IPS-18c (cell line): ENCODE data around the gene MOV10L1.
"Not testable (repeated sequence)": the region's sequence is repeated elsewhere in the genome, so short reads cannot be mapped to it uniquely, and the experiment has no call there.

Experiments used
- H3K4me3 ChIP-seq: 2 replicates; pipeline ENCODE4 v1.7.0; 2013; ENCODE audit warnings: low read depth, mild to moderate bottlenecking, low read length, moderate library complexity; ENCODE audit not compliant: insufficient read depth
- H3K9me3 ChIP-seq: one replicate; pipeline ENCODE4 v1.6.1; 2013; ENCODE audit warnings: mild to moderate bottlenecking, low read length, moderate library complexity; ENCODE audit not compliant: control insufficient read depth, insufficient read depth

MOV10L1 gene

DNA sequence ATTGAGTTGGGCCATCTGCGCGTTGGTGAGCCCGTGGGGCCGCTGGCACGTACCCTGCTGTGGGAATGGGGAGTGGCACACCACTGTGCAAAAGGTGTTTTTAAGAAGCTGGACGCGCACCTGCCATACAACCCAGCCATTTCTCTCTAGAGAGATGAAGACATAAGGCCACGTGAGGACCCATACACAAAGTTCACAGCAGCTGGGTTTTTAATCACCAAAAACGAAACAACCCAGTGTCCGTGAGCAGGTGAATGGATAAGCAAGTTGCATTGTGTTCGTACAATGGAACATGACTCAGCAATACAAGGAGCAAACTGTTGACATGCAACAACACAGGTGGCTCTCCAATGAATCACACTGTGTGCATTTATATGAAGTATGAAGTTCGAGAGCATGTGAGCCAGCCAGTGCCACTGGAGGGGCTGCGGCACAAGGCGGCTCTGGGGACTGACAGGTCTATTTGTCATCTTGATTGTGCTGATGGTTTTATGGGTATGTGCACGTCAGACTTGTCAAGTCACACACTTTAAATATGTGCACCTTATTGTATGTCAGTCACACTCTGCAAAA is 50.1 kb downstream of the MOV10L1 start:
- Histone ChIP-seq H3K9me3 (peaks cover 2% of the 10 kb centered on the region), H3K4me3 (no peak overlapping the region)

DNA sequence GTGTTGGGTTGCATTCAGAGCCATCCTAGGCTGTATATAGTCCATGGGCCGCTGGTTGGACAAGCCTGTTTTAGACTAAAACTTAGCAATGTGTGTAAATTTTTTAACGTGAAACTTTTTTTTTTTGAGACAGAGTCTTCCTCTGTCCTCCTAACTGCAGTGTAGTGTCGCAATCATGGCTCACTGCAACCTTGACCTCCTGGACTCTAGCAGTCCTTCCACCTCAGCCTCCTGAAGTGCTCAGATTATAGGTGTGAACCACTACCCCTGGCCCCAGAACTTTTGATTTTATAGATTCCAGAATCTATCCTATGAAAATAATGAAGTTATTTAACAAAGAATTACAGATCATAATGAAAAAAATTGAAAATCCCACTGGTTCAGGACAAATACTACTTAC is 50.8 kb downstream of the MOV10L1 start:
- H3K4me3 ChIP-seq = no peak overlapping the region
- H3K9me3 ChIP-seq = no peaks in the 10 kb centered on the region

DNA sequence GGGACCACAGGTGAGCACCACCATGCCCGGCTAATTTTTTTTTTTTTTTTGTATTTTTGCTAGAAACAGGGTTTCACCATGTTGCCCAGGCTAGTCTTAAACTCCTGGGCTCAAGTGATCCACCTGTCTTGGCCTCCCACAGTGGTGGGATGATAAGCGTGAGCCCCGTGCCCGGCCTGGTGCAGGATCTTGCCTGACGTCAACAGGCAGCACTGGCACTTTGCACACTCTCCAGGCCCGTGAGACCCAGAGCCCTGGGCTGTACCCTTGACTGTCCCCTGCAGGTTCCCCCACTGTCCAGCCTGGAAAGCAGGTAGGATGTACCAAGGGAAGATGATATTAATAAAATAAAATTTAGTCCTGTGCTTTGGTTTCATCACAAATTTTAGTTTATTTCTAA is 51.7 kb downstream of the MOV10L1 start:
- no peak overlapping the region for H3K4me3 ChIP-seq
- no peaks in the 10 kb centered on the region for H3K9me3 ChIP-seq

DNA sequence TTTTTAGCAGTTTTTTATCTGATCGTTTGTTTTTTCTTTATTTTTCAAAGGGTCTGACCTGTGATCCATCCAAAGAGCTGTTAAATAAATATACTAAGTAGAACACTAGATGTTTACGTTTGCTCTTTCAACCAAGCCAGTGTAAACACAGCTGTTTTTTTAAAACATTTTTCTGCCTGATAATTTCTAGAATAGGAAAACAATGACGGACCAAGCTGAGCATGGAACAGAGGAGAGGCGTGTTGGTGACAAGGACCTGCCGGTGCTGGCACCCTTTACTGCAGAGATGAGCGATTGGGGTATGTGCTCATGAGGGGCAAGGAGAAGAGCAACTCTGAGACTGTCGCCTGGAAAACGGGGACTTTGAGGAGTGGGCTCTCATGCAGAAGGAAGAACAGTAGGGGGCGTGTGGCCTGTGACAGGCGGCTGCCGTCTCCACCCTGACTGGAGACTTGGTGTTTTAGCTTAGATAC is 52.1 kb downstream of the MOV10L1 start:
- H3K4me3 ChIP-seq = no peak overlapping the region
- H3K9me3 ChIP-seq = no peaks in the 10 kb centered on the region

DNA sequence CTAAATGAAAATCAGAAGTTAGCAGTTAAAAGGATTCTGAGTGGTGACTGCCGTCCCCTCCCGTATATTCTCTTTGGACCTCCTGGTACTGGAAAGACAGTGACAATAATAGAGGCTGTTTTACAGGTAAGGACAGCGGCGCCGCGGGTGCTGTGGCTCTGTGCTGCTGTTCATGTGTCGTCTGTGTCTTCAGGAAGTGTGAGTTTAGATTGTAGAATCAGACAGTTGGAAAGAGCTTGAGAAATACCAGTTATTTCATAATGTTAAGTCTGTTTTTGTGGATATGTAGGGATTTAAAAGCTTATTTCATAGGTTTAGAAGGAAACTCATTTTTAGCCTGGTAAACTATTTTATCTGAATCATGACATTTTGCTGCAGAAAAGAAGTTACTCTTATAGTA is 53.3 kb downstream of the MOV10L1 start:
- H3K9me3 ChIP-seq = no peaks in the 10 kb centered on the region

DNA sequence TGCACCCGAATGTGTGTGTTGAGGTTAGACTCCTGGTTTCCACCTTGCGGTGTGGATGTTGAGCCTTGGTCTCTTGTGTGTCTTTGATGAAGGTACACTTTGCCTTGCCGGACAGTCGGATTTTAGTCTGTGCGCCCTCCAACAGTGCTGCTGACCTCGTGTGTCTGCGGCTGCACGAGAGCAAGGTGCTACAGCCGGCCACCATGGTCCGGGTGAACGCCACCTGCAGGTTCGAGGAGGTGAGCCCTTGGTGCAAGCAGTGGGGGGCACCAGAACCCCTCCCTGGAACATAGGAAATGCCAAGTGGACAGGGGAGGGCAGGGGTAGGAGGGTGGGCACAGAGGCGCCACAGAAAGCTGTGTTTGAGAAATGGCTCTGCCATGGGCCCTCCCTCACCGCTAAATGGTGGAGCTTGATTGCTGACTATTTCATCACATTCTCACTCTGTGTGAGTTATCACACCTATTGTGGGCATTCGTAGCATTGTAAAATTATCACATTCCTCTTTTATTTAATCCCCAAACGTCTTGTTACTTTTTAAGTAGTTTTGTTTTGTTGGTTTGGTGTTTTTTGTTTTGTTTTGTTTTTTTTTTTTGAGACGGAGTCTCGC is 54.3 kb downstream of the MOV10L1 start:
- no peaks in the 10 kb centered on the region for H3K9me3 ChIP-seq
- no peak overlapping the region for H3K4me3 ChIP-seq

More for the DNA sequence above, 53.3 kb downstream of the MOV10L1 start:
- H3K4me3 ChIP-seq = no peak overlapping the region

DNA sequence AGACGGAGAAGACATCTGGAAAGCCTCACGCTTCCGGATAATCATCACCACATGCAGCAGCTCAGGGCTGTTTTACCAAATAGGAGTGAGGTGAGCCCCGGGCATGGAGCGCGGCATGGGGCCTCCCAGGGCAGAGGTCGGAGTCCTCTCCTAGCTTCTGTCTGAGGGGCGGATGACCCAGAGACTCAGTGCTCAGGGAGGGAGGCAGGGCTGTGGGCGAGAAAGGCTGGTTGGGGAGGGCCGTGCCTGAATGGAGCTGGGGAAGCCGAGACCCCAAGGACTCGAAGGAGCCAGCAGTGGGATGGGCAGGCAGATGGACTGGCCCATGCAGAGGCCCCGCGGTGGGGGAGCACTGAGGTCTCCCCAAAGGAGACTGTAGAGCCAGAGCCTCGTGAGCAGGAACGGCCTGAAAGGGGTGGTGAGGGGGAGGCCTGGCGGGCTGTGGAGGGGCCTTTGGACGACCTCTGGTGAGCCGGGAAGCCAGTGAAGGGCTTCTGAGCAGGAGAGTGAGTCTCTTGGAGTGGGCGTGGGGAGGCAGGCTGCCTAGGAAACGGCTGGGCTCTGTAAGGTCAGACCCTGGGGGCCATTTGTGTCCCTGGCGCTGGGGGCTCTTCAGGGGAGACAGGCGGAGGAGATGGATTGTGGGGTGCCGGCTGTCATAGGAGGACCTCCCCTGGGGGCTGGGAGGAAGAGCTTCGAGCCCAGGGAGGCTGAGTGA is 56.1 kb downstream of the MOV10L1 start:
- Histone ChIP-seq H3K9me3 (no peaks in the 10 kb centered on the region), H3K4me3 (no peak overlapping the region)

DNA sequence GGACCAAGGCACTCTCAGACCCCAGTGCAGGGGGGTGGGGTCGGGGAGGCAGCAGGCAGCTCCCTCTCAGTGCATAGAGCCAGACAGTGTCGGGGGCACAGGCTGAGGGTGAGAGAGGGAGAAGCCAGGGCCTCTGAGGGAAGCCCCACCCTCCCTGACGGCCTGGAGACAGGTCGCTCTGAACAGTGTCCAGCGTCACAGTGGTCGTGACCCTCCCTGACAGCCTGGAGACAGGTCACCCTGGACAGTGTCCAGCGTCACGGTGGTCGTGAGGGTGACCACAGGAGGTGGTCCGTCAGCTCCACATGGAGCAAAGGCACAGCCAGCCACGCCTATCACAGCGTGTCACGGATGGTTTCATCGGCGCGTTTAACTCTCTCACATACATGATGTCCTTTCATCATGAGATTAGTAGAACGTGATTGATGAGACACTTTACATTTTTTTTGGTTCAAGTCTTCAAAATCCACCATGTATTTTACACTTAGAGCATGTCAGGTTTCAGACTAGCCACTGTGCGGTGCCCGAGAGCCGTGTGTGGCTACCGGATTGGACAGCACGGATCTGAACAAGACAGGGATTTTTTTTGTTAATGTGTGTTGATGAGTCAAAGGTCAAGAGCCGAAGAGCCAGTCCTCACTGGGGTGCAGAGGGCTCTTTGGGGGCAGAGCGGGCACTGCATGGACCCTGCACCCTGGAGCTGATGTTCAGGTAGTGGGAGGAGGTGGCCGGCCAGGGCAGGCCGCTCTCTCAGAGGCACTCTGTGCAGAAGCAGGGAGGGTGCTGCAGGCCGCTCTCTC is 56.8 kb downstream of the MOV10L1 start:
- Histone ChIP-seq H3K9me3 (no peaks in the 10 kb centered on the region), H3K4me3 (no peak overlapping the region)

DNA sequence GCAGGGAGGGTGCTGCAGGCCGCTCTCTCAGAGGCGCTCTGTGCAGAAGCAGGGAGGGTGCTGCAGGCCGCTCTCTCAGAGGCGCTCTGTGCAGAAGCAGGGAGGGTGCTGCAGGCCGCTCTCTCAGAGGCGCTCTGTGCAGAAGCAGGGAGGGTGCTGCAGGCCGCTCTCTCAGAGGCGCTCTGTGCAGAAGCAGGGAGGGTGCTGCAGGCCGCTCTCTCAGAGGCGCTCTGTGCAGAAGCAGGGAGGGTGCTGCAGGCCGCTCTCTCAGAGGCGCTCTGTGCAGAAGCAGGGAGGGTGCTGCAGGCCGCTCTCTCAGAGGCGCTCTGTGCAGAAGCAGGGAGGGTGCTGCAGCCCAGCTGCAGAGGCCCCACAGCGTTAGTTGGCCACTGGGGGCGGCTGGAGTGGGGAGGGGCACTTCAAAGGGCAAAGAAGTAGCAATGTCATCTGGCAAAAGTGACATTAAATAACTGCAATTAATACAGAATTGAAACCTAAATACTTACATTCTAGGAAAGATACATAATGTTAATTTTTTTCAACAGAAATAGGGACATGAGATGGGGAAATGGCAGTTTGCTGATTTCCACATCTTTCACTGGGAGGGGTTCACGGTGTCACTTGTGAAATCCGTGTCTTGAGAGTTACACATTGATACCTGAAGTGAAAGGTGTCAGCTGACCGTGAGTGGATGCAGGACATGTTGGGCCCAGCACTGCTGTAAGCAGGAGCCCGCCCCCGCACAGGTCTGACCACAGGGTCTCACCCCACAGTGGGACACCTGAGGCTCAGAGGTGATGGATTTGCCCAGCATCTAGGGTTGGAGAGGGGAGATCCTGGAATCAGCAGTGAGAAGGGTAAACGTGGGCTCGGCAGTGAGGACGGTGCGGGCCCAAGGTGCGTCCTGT is 57.7 kb downstream of the MOV10L1 start:
- not testable (repeated sequence) for H3K9me3 ChIP-seq, H3K4me3 ChIP-seq

DNA sequence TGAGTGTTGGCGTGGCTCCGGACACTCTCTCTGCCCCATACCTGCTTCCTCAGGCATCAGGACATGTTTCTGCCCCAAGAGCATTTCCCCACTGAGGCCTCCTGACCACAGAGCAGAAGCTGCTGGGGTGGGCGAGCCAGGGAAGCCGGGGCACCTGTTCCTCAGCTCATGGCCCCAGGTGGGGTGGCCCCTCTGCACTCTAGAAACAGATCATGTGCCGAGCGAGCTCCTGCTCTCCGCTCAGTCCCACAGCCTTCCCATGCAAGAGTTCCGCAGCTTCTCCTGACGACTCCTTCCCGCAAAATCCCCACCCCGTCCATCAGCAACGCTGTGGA is 58.3 kb downstream of the MOV10L1 start:
- Histone ChIP-seq H3K9me3 (no peaks in the 10 kb centered on the region), H3K4me3 (no peak overlapping the region)

DNA sequence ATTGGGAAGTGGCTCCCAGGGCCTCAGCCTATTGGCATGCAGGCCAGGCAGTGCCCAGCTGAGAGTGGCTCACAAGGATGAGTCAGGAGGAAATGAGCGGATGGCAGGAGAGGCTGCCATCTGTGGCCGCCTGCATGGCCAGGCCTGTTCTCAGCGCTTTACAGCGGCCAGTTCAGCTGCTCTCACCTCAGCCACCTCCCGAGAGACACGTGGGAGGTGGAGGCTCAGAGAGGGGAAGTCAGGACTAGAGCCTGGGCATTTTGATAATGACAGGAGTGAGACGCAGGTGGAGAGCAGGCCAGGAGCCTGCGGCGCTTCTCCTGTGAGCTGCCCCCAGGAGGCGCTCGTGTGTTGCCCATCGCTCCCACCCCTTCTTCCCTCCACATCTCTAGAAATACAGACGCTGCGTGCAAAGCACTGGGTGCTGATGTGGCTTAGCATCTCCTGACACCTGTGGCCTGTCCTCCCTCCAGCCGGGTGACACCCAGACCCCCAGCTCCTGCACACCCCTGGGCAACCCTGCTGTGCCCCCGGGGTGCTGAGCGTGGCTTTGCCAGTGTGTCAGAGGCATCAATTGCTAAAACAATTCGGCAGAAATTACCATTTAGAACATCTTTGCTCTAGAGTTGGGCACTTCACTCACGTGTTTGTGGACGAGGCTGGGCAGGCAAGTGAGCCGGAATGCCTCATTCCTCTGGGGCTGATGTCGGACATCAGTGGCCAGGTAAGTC is 59.4 kb downstream of the MOV10L1 start:
- Histone ChIP-seq H3K4me3 (no peak overlapping the region), H3K9me3 (no peaks in the 10 kb centered on the region)

DNA sequence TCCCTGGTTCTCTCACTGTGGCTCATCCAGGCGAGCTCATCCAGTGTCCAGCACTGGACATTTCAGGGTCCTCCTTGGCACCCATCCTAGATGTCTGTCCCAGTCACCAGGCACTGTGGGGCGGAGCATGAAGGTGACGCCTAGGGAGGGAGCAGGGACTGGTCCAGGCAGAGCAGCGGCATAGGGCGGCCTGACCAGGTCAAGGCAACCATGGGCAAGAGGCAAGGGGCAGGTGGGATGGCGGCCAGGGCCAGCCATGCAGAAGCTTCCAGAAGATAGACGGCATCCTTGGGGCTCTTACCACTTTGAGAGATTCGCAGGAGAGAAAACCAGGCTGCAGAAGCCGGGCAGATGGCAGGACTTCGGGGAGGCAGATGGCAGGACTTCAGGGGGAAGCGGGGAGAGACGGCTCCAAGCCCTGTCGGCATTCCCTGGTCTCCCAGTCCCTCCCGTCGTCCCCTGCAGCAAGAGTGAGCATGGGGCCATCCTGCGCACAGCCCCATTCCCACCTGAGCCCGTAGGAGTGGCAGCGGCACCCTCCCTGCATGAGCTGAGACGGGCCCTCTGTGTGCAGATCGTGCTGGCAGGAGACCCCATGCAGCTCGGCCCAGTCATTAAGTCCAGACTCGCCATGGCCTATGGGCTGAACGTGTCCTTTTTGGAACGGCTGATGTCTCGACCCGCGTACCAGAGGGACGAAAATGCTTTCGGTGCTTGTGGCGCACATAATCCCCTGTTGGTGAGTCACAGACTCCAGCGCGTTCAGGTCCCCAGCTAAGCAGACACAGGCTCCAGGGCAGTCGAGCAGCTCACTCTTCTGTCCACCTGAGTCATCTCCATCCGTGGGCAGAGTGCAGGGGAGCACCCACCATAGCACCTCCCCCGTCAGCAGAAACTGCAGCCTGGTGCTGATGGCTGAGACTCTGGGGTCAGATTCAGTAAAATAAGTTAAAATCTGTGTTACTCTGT is 60.6 kb downstream of the MOV10L1 start:
- no peaks in the 10 kb centered on the region for H3K9me3 ChIP-seq
- H3K4me3 ChIP-seq = no peak overlapping the region

DNA sequence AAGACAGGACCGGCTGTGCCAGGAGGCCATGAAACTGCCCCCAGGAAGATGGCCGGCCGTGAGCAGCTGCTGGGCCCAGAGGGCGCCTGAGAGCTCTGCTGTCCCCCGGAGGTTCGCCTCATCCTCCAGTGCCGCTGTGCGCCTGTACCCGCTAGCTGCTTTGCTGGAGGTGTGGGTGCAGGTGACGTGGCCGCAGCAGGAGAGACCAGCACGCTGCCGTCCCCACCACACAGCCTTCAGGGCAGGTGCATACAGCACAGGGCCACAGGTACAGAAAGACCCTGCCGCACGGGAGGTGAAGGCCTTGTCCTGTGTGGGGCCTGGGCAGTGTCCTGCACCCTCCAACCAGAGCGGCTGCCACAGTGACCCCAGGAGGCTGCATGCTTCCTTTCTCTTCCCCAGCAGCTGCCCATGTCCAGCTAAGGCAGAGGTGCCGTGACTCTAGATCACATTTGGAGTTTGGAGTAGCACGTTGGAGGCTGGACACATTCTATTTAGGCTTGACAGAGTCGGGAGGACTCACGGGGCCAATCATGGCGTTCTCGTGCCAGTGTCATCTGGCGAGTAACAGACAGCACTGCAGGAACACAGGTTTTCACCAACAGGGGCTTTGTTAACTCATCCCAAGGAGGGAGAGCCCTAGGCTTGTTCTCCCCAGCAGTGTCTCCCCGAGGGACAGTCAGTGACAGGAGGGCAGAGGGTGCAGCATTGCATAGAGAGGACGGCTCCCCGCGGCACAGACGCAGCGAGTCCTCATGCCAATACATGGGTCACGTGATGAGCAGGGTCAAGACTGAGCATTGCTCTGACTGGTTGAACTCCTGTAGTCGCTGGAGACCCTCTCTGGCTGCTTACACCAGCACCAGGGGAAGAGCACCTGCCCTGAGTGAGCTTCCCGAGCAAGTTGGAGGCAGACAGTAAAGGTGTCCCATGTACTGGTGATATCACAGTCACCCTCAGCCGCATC is 62.0 kb downstream of the MOV10L1 start:
- H3K4me3 ChIP-seq = no peak overlapping the region
- no peaks in the 10 kb centered on the region for H3K9me3 ChIP-seq

DNA sequence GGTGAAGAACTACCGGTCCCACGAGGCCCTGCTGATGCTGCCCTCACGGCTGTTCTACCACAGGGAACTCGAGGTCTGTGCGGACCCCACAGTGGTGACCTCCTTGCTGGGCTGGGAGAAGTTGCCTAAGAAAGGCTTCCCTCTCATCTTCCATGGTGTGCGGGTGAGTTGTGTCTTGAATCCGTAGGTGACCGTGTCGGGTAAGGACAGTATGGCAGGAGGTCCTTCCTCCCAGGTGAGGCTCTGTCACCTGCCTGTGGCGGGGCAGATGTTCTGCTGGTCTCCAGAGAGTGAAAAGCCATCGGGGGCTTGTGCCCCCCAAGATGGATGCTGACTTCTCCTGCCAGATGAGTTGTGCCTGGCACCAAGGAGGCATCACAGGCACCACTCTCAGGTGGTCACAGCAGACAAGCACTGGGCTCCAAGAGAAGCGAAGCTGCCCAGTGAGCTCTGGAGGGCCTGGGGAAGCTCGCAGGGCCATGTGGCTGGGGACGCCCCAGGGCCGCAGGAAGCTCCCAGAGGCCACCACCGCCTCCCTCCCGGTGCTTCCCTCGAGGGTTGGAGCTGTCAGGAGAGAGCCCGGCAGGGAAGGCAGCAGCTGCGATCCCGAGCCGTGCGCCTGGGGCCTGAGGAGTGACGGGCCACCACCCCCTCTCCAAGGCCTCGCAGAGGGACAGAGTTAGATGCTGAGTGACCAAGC is 63.4 kb downstream of the MOV10L1 start:
- H3K9me3 ChIP-seq = no peaks in the 10 kb centered on the region
- no peak overlapping the region for H3K4me3 ChIP-seq
